Measurements from ENCODE around the gene MRPL16. TPM values are rescaled to one million over a fixed set of nuclear protein-coding genes. Genes with fewer than 3 reads are reported as not detected.

The MRPL16 gene
- total and polyA plus RNA-seq, 2 of the 13 experiments (the other 11 are each of a cell fraction or from before 2014, with no cell fraction given) = 45.3 to 62.6 TPM

GRCh38 chr11:59810189-59810910 is at the start of gene MRPL16 (continued):
- peak; percentile 74 for TF ChIP-seq ZNF598 (CRISPR knock-in tag; IDR thresholded peaks at IDR 0.05; ENCODE audit: borderline replicate concordance)
- TF ChIP-seq NFYC (CRISPR knock-in tag; IDR thresholded peaks at IDR 0.05) = peak; percentile 39; the same call in 1 of the 2 replicates
- TF ChIP-seq CEBPG (CRISPR knock-in tag; IDR thresholded peaks at IDR 0.05) = peak; percentile 46; the same call in 1 of the 2 replicates
- TF ChIP-seq KIAA2018 (CRISPR knock-in tag; IDR thresholded peaks at IDR 0.05; ENCODE audit: borderline replicate concordance) = no peak
- TF ChIP-seq SALL2 (CRISPR knock-in tag; IDR thresholded peaks at IDR 0.05) = peak; percentile 81; the same call in 1 of the 2 replicates
- no peak for TF ChIP-seq TBP (CRISPR knock-in tag; IDR thresholded peaks at IDR 0.05)
- TF ChIP-seq ZNF792 (CRISPR knock-in tag; IDR thresholded peaks at IDR 0.05) = peak; percentile 84
- peak; percentile 48; the same call in 1 of the 2 replicates for TF ChIP-seq KDM3A (CRISPR knock-in tag; IDR thresholded peaks at IDR 0.05; ENCODE audit: low read depth)
- peak; percentile 11; the same call in 1 of the 2 replicates for TF ChIP-seq HIVEP1 (CRISPR knock-in tag; IDR thresholded peaks at IDR 0.05)
- no peak for TF ChIP-seq REL (CRISPR knock-in tag; conservative IDR thresholded peaks at IDR 0.05)
- TF ChIP-seq KLF16 (CRISPR knock-in tag; IDR thresholded peaks at IDR 0.05) = peak in 1 of 2 experiments; percentile 82; a peak in 2 of 4 replicates
- TF ChIP-seq ZNF337 (CRISPR knock-in tag; IDR thresholded peaks at IDR 0.05; ENCODE audit: borderline replicate concordance, low read depth) = 0 out of 2 replicates have a peak, but pooled peaks have one; percentile 33
- peak; percentile 90; the same call in 1 of the 2 replicates for TF ChIP-seq PLSCR1 (CRISPR knock-in tag; IDR thresholded peaks at IDR 0.05; ENCODE audit: borderline replicate concordance)
- no peak; the same call in 1 of the 2 replicates for TF ChIP-seq ZNF460 (CRISPR knock-in tag; IDR thresholded peaks at IDR 0.05; ENCODE audit: borderline replicate concordance)
- TF ChIP-seq ZNF83 (CRISPR knock-in tag; IDR thresholded peaks at IDR 0.05; ENCODE audit: borderline replicate concordance) = no peak
- peak; percentile 59 for TF ChIP-seq RXRA (CRISPR knock-in tag; IDR thresholded peaks at IDR 0.05)
- 0 out of 2 replicates have a peak, but pooled peaks have one; percentile 36 for TF ChIP-seq ZNF800 (CRISPR knock-in tag; IDR thresholded peaks at IDR 0.05)
- no peak for TF ChIP-seq NONO (IDR thresholded peaks at IDR 0.05)
- TF ChIP-seq NONO (CRISPR knock-in tag; conservative IDR thresholded peaks at IDR 0.05) = peak; percentile 78
